H1 (cell line): ENCODE data around the gene RPS28. TPM values are rescaled to one million over a fixed set of nuclear protein-coding genes. Genes with fewer than 3 reads are reported as not detected.
A peak's percentile ranks its signal among the peaks of the same experiment; 100 is the strongest.

Experiments used
- CTCF ChIA-PET: fragments of 300-600 bp; sonication (Branson Sonifier 250); formaldehyde crosslinking; loops from one replicate; lab custom pipeline; 2021; ENCODE audit not compliant: partially characterized antibody; lab: Charles Lee
- POLR2A ChIA-PET: fragments of 300-600 bp; sonication (Branson Sonifier 250); formaldehyde crosslinking; loops from one replicate; lab custom pipeline; 2021; ENCODE audit warnings: inconsistent platforms; ENCODE audit not compliant: partially characterized antibody; lab: Charles Lee
- DNase-seq, 2 experiments: peaks; one replicate each; pipeline versions ENCODE4 v3.0.0 to v3.0.0-alpha.2; 2010 to 2022; ENCODE audit warnings: low spot score in 2 of 2, low read depth in 1 of 2, mixed read lengths in 1 of 2
- FAIRE-seq: peaks from 2 replicates; lab custom pipeline; 2011; peaks lifted over from hg19 to GRCh38; lab: Jason Lieb, UNC
- H2AFZ ChIP-seq: 2 replicates; pipeline ENCODE4 v1.8.1; 2012; ENCODE audit warnings: low read length, inconsistent platforms
- H2AK5ac ChIP-seq: 2 replicates; pipeline ENCODE4 v1.6.1; 2013; ENCODE audit warnings: low read depth, low read length
- H2BK120ac ChIP-seq: replicated peaks from 2 replicates; pipeline ENCODE3; 2013; ENCODE audit warnings: low read depth, low read length, inconsistent platforms
- H2BK12ac ChIP-seq: 2 replicates; pipeline ENCODE4 v1.6.1; 2013; ENCODE audit warnings: low read depth, low read length
- H2BK15ac ChIP-seq: 2 replicates; pipeline ENCODE4 v1.6.1; 2013; ENCODE audit warnings: low read length
- H2BK20ac ChIP-seq: 2 replicates; pipeline ENCODE4 v1.6.1; 2013; ENCODE audit warnings: low read length
- H2BK5ac ChIP-seq: 2 replicates; pipeline ENCODE4 v1.6.1; 2013; ENCODE audit warnings: low read depth, low read length
- H3K14ac ChIP-seq: 2 replicates; pipeline ENCODE4 v1.6.1; 2013; ENCODE audit warnings: inconsistent platforms; ENCODE audit not compliant: insufficient read length
- H3K18ac ChIP-seq: 2 replicates; pipeline ENCODE4 v1.6.1; 2013; ENCODE audit warnings: low read length; ENCODE audit errors: extremely low read depth
- H3K23ac ChIP-seq: 2 replicates; pipeline ENCODE4 v1.6.1; 2013; ENCODE audit warnings: inconsistent platforms; ENCODE audit not compliant: insufficient read length
- H3K23me2 ChIP-seq: 2 replicates; pipeline ENCODE4 v1.6.1; 2013; ENCODE audit warnings: low read depth, low read length
- H3K27ac ChIP-seq: 2 replicates; pipeline ENCODE4 v1.6.1; 2011; ENCODE audit warnings: low read depth, low read length, inconsistent platforms
- H3K27me3 ChIP-seq, 4 experiments: replicated peaks in 1 of 4; 1 replicate in 1 of 4; 2 replicates in 3 of 4; pipeline versions ENCODE4 v1.6.1 to v1.8.1; 2011 to 2013; ENCODE audit warnings: low read length in 3 of 4, mild to moderate bottlenecking in 3 of 4, inconsistent platforms in 2 of 4, mixed read lengths in 2 of 4, moderate library complexity in 1 of 4; ENCODE audit not compliant: control insufficient read depth in 3 of 4, insufficient read depth in 3 of 4; ENCODE audit errors: extremely low read depth in 1 of 4
- H3K36me3 ChIP-seq, 4 experiments: 2 replicates each; pipeline versions ENCODE4 v1.6.1 to v1.8.1; 2011 to 2013; ENCODE audit warnings: mild to moderate bottlenecking in 4 of 4, low read length in 3 of 4, moderate library complexity in 2 of 4, control low read depth in 1 of 4, inconsistent platforms in 1 of 4; ENCODE audit not compliant: insufficient read depth in 4 of 4, control insufficient read depth in 2 of 4
- H3K4ac ChIP-seq: replicated peaks from 2 replicates; pipeline ENCODE3; 2013; ENCODE audit warnings: low read length, low read depth, mixed read lengths, inconsistent platforms; ENCODE audit not compliant: insufficient read length
- H3K4me1 ChIP-seq, 4 experiments: replicated peaks in 1 of 4; 1 replicate in 1 of 4; 2 replicates in 3 of 4; pipeline versions ENCODE4 v1.6.1 to v1.8.1; 2011 to 2013; ENCODE audit warnings: low read length in 3 of 4, inconsistent platforms in 2 of 4, mixed read lengths in 1 of 4; ENCODE audit not compliant: insufficient read depth in 4 of 4, control insufficient read depth in 3 of 4
- H3K4me2 ChIP-seq, 2 experiments: 2 replicates each; pipeline versions ENCODE4 v1.6.1 to v1.8.1; 2011 to 2013; ENCODE audit warnings: low read depth in 2 of 2, low read length in 2 of 2, control low read depth in 1 of 2, inconsistent platforms in 1 of 2, mild to moderate bottlenecking in 1 of 2; ENCODE audit not compliant: insufficient read depth in 1 of 2
- H3K4me3 ChIP-seq, 4 experiments: fragments of 200-600, 300-600 bp in 1 of 4; sonication (generic), shearing (Covaris generic), sonication (Bioruptor Twin) in 1 of 4; 2 replicates each; pipeline versions ENCODE4 v1.5.1 to v1.8.1; 2011 to 2016; ENCODE audit warnings: low read length in 4 of 4, low read depth in 3 of 4, control low read depth in 2 of 4, inconsistent platforms in 2 of 4, mild to moderate bottlenecking in 2 of 4, mixed read lengths in 1 of 4, moderate library complexity in 1 of 4; ENCODE audit not compliant: insufficient read depth in 2 of 4; ENCODE audit errors: extremely low read depth in 1 of 4
- H3K56ac ChIP-seq: replicated peaks from 2 replicates; pipeline ENCODE3; 2013; ENCODE audit warnings: low read depth, mild to moderate bottlenecking, mixed read lengths, low read length, inconsistent platforms; ENCODE audit not compliant: insufficient read length
- H3K79me1 ChIP-seq: 2 replicates; pipeline ENCODE4 v1.6.1; 2013; ENCODE audit warnings: low read depth, low read length, control low read depth
- H3K79me2 ChIP-seq, 2 experiments: 2 replicates each; pipeline versions ENCODE4 v1.6.1 to v1.8.1; 2012 to 2013; ENCODE audit warnings: low read length in 2 of 2, mild to moderate bottlenecking in 2 of 2, inconsistent platforms in 1 of 2; ENCODE audit not compliant: insufficient read depth in 2 of 2, control insufficient read depth in 1 of 2
- H3K9ac ChIP-seq, 4 experiments: replicated peaks in 1 of 4; 1 replicate in 1 of 4; 2 replicates in 3 of 4; pipeline versions ENCODE4 v1.6.1 to v1.8.1; 2011 to 2013; ENCODE audit warnings: low read depth in 3 of 4, low read length in 3 of 4, control low read depth in 2 of 4, mild to moderate bottlenecking in 2 of 4, moderate library complexity in 2 of 4, inconsistent platforms in 1 of 4; ENCODE audit errors: extremely low read depth in 1 of 4
- H3K9me3 ChIP-seq, 2 experiments: 2 replicates each; pipeline versions ENCODE4 v1.6.1 to v1.8.1; 2012 to 2013; ENCODE audit warnings: mild to moderate bottlenecking in 2 of 2, moderate library complexity in 2 of 2, control low read depth in 1 of 2, inconsistent platforms in 1 of 2, low read depth in 1 of 2, low read length in 1 of 2, mixed read lengths in 1 of 2; ENCODE audit not compliant: insufficient read depth in 2 of 2
- H4K20me1 ChIP-seq, 2 experiments: replicated peaks in 1 of 2; 2 replicates each; pipeline versions ENCODE3 to v1.8.1; 2011 to 2013; ENCODE audit warnings: inconsistent platforms in 2 of 2, low read length in 2 of 2, mild to moderate bottlenecking in 1 of 2; ENCODE audit not compliant: insufficient read depth in 2 of 2, control insufficient read depth in 1 of 2
- H4K5ac ChIP-seq: 2 replicates; pipeline ENCODE4 v1.6.1; 2013; ENCODE audit warnings: low read length, low read depth, mixed read lengths, inconsistent platforms; ENCODE audit not compliant: insufficient read length
- H4K8ac ChIP-seq: 2 replicates; pipeline ENCODE4 v1.8.0; 2013; ENCODE audit warnings: mild to moderate bottlenecking, moderate library complexity, low read length, inconsistent platforms; ENCODE audit not compliant: insufficient read depth; ENCODE audit errors: extremely low read depth
- H4K91ac ChIP-seq: replicated peaks from 2 replicates; pipeline ENCODE3; 2013; ENCODE audit warnings: low read length, mixed read lengths, inconsistent platforms; ENCODE audit not compliant: insufficient read length
- BACH1 ChIP-seq: IDR thresholded peaks from 2 replicates; pipeline ENCODE4 v1.6.1; 2012; ENCODE audit warnings: low read length, improper control_type of control experiment
- BRCA1 ChIP-seq: IDR thresholded peaks from 2 replicates; pipeline ENCODE4 v1.6.1; 2012; ENCODE audit warnings: low read depth, low read length, improper control_type of control experiment
- CHD1 ChIP-seq: IDR thresholded peaks from 2 replicates; pipeline ENCODE4 v1.6.1; 2012; ENCODE audit warnings: low read depth, low read length, improper control_type of control experiment
- EGR1 ChIP-seq: IDR thresholded peaks from 2 replicates; pipeline ENCODE4 v1.6.1; 2011; ENCODE audit warnings: low read depth, low read length, borderline replicate concordance
- MAX ChIP-seq: IDR thresholded peaks from 2 replicates; pipeline ENCODE4 v1.6.1; 2012; ENCODE audit warnings: inconsistent platforms
- POLR2A ChIP-seq, 2 experiments: IDR thresholded peaks; 1 replicate in 1 of 2; 2 replicates in 1 of 2; pipeline ENCODE4 v1.6.1; 2011; ENCODE audit warnings: low read depth in 2 of 2, low read length in 2 of 2, mild to moderate bottlenecking in 2 of 2; ENCODE audit errors: control extremely low read depth in 1 of 2
- WGBS, 2 experiments: shearing (Covaris generic) in 1 of 2; methylation state at CpG; one replicate each; pipeline versions ENCODE4 v1.1.6 to v1.1.7; 2013 to 2015; ENCODE audit warnings: low lambda C conversion rate in 2 of 2, mixed read lengths in 2 of 2, inconsistent platforms in 1 of 2, low coverage in 1 of 2, missing lambda C conversion rate in 1 of 2; ENCODE audit not compliant: insufficient replicate concordance in 2 of 2, insufficient coverage in 1 of 2, insufficient read length in 1 of 2; ENCODE audit errors: extremely low coverage in 1 of 2, missing lambda C conversion rate in 1 of 2; 5-methylcytosine and 5-hydroxymethylcytosine counted together
- polyA plus RNA-seq, 7 experiments: library from polyadenylated mRNA; depleted of rRNA in 3 of 7; stranded (reverse) in 5 of 7; unstranded in 2 of 7; fragments of >200 nt in 5 of 7; fragments of 200-250 nt in 2 of 7; gene quantifications; 1 replicate in 5 of 7; 2 replicates in 1 of 7; 4 replicates in 1 of 7; pipeline versions ENCODE4 v1.2.1 to v1.2.3, GENCODE V29; 2011 to 2013; ENCODE audit warnings: missing spikeins in 2 of 7, mixed read lengths in 2 of 7
- total RNA-seq: library from RNA; stranded (reverse); fragmentation: NEBNext Ultra II Directional; extraction: Animal tissue kit (Norgen Biotek cat#: 25700); gene quantifications from 2 replicates; pipeline ENCODE4 v1.2.1, GENCODE V29; 2021

The RPS28 gene
- total and polyA plus RNA-seq, 2 of the 8 experiments (the other 6 are each of a cell fraction or from before 2014, with no cell fraction given): 1,241 to 1,699 TPM

DNA sequence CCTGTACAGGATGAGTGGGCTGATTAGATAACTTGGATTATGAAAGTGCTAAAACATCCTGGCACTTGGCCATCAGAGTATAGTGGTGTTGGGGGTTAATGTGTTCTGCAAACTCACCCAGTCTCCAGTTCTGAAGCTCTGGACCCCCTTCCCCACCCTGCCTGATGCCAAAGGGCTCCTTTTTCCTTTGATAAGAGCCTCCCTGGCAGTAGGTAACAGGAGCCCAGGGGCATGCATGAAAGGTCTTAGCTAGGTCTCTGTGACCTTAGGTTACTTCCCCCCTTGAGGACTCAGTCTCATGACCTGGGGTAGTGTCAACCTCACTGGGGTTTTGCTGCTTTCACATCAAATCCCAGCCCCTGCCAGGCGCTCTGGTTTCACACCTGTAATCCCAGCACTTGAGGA lies 2.5 kb downstream of the RPS28 start:
- H3K56ac ChIP-seq: no peak overlapping the region
- H2AK5ac ChIP-seq: no peak overlapping the region
- no peaks in the 10 kb centered on the region for H3K9me3 ChIP-seq
- H3K27ac ChIP-seq: no peak overlapping the region
- no peak overlapping the region for H2BK20ac ChIP-seq
- H2BK12ac ChIP-seq: no peak overlapping the region
- FAIRE-seq (no peak), DNase-seq (no peak)
- POLR2A ChIA-PET: interaction anchor here (0.5 to 27.1 kb wide), 19 partner anchors 5 to 1881 kb away, joined by 3 to 583 read pairs (median 3); partner anchors contain the start of genes CD320, MARCHF2, NDUFA7 and RPS28
- H4K91ac ChIP-seq: no peak overlapping the region
- no peak overlapping the region for H3K18ac ChIP-seq
- H4K20me1 ChIP-seq: peaks cover 5 to 15% of the 10 kb centered on the region in 2 experiments
- H3K36me3 ChIP-seq: peaks cover 13 to 20% (median 15%) of the 10 kb centered on the region in 4 experiments
- no peak overlapping the region for H2BK15ac ChIP-seq
- no peak overlapping the region for H4K5ac ChIP-seq
- WGBS, 2 experiments: 90% methylated on average over 1 of the region's 1 CpG; no CpG with 5 or more reads in 1 of the 2 experiments
- H3K23ac ChIP-seq: no peak overlapping the region
- H3K4me3 ChIP-seq: no peak overlapping the region
- H2AFZ ChIP-seq: no peak overlapping the region
- H3K4ac ChIP-seq: no peak overlapping the region
- no peak overlapping the region for H4K8ac ChIP-seq
- no peak overlapping the region for H2BK5ac ChIP-seq
- H3K9ac ChIP-seq: no peak overlapping the region
- H3K14ac ChIP-seq: no peak overlapping the region
- peaks cover 10% of the 10 kb centered on the region; the same call in 1 of the 2 replicates for H3K79me1 ChIP-seq
- H3K27me3 ChIP-seq: no peaks in the 10 kb centered on the region
- H2BK120ac ChIP-seq: no peak overlapping the region
- peaks cover 0 to 33% of the 10 kb centered on the region in 2 experiments; a peak in 2 of 4 replicates for H3K79me2 ChIP-seq
- no peak overlapping the region; a peak in 1 of 4 replicates for H3K4me2 ChIP-seq
- peaks cover 16% of the 10 kb centered on the region for H3K23me2 ChIP-seq
- H3K4me1 ChIP-seq: peaks cover 0 to 13% (median 6%) of the 10 kb centered on the region in 4 experiments; a peak in 5 of 7 replicates
- CTCF ChIA-PET: interaction anchor here (0.7 to 5.2 kb wide), 9 partner anchors 11 to 74 kb away, joined by 3 to 32 read pairs (median 4); no protein-coding TSS in a partner anchor
- TF ChIP-seq POLR2A (IDR thresholded peaks at IDR 0.05; ENCODE audit: control extremely low read depth in 1 of 2, low read depth in 2 of 2, low read length in 2 of 2): peak in 1 of 2 experiments; percentile 68; a peak in 2 of 3 replicates
- no peak for TF ChIP-seq EGR1
- no peak for TF ChIP-seq MAX
- TF ChIP-seq BRCA1: no peak
- no peak for TF ChIP-seq BACH1
- TF ChIP-seq CHD1: no peak
